ENCODE results near the gene EXOC6B. TPM values are rescaled to one million over a fixed set of nuclear protein-coding genes. Genes with fewer than 3 reads are reported as not detected.
"Not testable (repeated sequence)": the region's sequence is repeated elsewhere in the genome, so short reads cannot be mapped to it uniquely, and the experiment has no call there.

The EXOC6B gene
- total RNA-seq, 1 donor from 2014 or later, result 8.4 TPM

GRCh38 chr2:72526623-72527022 is 299.2 kb downstream of the EXOC6B start:
- H3K4me3 Mint-ChIP-seq, result no peak overlapping the region
- no peak overlapping the region for H3K27ac Mint-ChIP-seq
- no peaks in the 10 kb centered on the region for H3K27me3 Mint-ChIP-seq
- intact Hi-C loops (cut with micrococcal nuclease), result no loop called here
- DNase-seq, result no peak
- H3K36me3 Mint-ChIP-seq (ENCODE audit: low read depth), result no peaks in the 10 kb centered on the region
- no peaks in the 10 kb centered on the region for H3K9me3 Mint-ChIP-seq
- H3K4me1 Mint-ChIP-seq, result no peaks in the 10 kb centered on the region

GRCh38 chr2:72524071-72524470 is 301.8 kb downstream of the EXOC6B start:
- intact Hi-C loops (cut with micrococcal nuclease), result no loop called here
- Mint-ChIP-seq H3K9me3 (no peaks in the 10 kb centered on the region), H3K4me3 (no peak overlapping the region), H3K27ac (no peak overlapping the region), H3K27me3 (no peaks in the 10 kb centered on the region), H3K36me3 (ENCODE audit: low read depth) (no peaks in the 10 kb centered on the region), H3K4me1 (no peaks in the 10 kb centered on the region)
- no peak for DNase-seq

- H3K27me3 Mint-ChIP-seq, result no peaks in the 10 kb centered on the region
- H3K4me1 Mint-ChIP-seq, result no peaks in the 10 kb centered on the region
- H3K36me3 Mint-ChIP-seq (ENCODE audit: low read depth), result no peaks in the 10 kb centered on the region
- intact Hi-C loops (cut with micrococcal nuclease), result no loop called here
- DNase-seq, result no peak
- H3K27ac Mint-ChIP-seq, result no peak overlapping the region
- no peak overlapping the region for H3K4me3 Mint-ChIP-seq
- H3K9me3 Mint-ChIP-seq, result no peaks in the 10 kb centered on the region
Observed at GRCh38 chr2:72515696-72516095, 310.1 kb downstream of the EXOC6B start.

GRCh38 chr2:72513011-72513410 is 312.8 kb downstream of the EXOC6B start:
- Mint-ChIP-seq H3K4me1 (no peaks in the 10 kb centered on the region), H3K36me3 (ENCODE audit: low read depth) (no peaks in the 10 kb centered on the region), H3K27me3 (no peaks in the 10 kb centered on the region), H3K4me3 (no peak overlapping the region), H3K9me3 (no peaks in the 10 kb centered on the region), H3K27ac (no peak overlapping the region)
- intact Hi-C loops (cut with micrococcal nuclease), result no loop called here
- no peak for DNase-seq

- no peak for DNase-seq
- H3K27me3 Mint-ChIP-seq, result no peaks in the 10 kb centered on the region
- H3K9me3 Mint-ChIP-seq, result no peaks in the 10 kb centered on the region
- intact Hi-C loops (cut with micrococcal nuclease), result no loop called here
- no peaks in the 10 kb centered on the region for H3K36me3 Mint-ChIP-seq (ENCODE audit: low read depth)
- no peak overlapping the region for H3K4me3 Mint-ChIP-seq
- H3K4me1 Mint-ChIP-seq, result no peaks in the 10 kb centered on the region
- no peak overlapping the region for H3K27ac Mint-ChIP-seq
Observed at GRCh38 chr2:72512376-72512775, 313.5 kb downstream of the EXOC6B start.

GRCh38 chr2:72511906-72512305 is 313.9 kb downstream of the EXOC6B start:
- DNase-seq, result no peak
- no peak overlapping the region for H3K27ac Mint-ChIP-seq
- no peak overlapping the region for H3K4me3 Mint-ChIP-seq
- no peaks in the 10 kb centered on the region for H3K4me1 Mint-ChIP-seq
- no peaks in the 10 kb centered on the region for H3K27me3 Mint-ChIP-seq
- no peaks in the 10 kb centered on the region for H3K36me3 Mint-ChIP-seq (ENCODE audit: low read depth)
- intact Hi-C loops (cut with micrococcal nuclease), result no loop called here
- H3K9me3 Mint-ChIP-seq, result no peaks in the 10 kb centered on the region

- intact Hi-C loops (cut with micrococcal nuclease), result no loop called here
- Mint-ChIP-seq H3K4me3 (no peak overlapping the region), H3K4me1 (no peaks in the 10 kb centered on the region), H3K9me3 (no peaks in the 10 kb centered on the region), H3K36me3 (ENCODE audit: low read depth) (peaks cover 1% of the 10 kb centered on the region), H3K27ac (no peak overlapping the region), H3K27me3 (no peaks in the 10 kb centered on the region)
- DNase-seq, result no peak
Observed at GRCh38 chr2:72497763-72498162, 328.1 kb downstream of the EXOC6B start.

- Mint-ChIP-seq H3K4me3 (no peak overlapping the region), H3K27me3 (no peaks in the 10 kb centered on the region), H3K27ac (no peak overlapping the region), H3K4me1 (no peaks in the 10 kb centered on the region), H3K9me3 (no peaks in the 10 kb centered on the region), H3K36me3 (ENCODE audit: low read depth) (peaks cover 1% of the 10 kb centered on the region)
- intact Hi-C loops (cut with micrococcal nuclease), result no loop called here
- DNase-seq, result no peak
Observed at GRCh38 chr2:72496479-72496878, 329.4 kb downstream of the EXOC6B start.

GRCh38 chr2:72494392-72494791 is 331.4 kb downstream of the EXOC6B start:
- Mint-ChIP-seq H3K36me3 (ENCODE audit: low read depth) (peaks cover 1% of the 10 kb centered on the region), H3K4me1 (no peaks in the 10 kb centered on the region), H3K27me3 (no peaks in the 10 kb centered on the region), H3K4me3 (no peak overlapping the region), H3K27ac (no peak overlapping the region), H3K9me3 (no peaks in the 10 kb centered on the region)
- DNase-seq, result no peak
- intact Hi-C loops (cut with micrococcal nuclease), result no loop called here

- H3K36me3 Mint-ChIP-seq (ENCODE audit: low read depth); H3K4me3 Mint-ChIP-seq; H3K27ac Mint-ChIP-seq; intact Hi-C loops (cut with micrococcal nuclease); H3K4me1 Mint-ChIP-seq; H3K27me3 Mint-ChIP-seq; DNase-seq: not testable (repeated sequence)
- H3K9me3 Mint-ChIP-seq, result peaks cover 14% of the 10 kb centered on the region
Observed at GRCh38 chr2:72484622-72485021, 341.2 kb downstream of the EXOC6B start.

GRCh38 chr2:72483346-72483745 is 342.5 kb downstream of the EXOC6B start:
- intact Hi-C loops (cut with micrococcal nuclease), result no loop called here
- Mint-ChIP-seq H3K9me3 (peaks cover 14% of the 10 kb centered on the region), H3K36me3 (ENCODE audit: low read depth) (peaks cover 3% of the 10 kb centered on the region), H3K27me3 (no peaks in the 10 kb centered on the region), H3K27ac (no peak overlapping the region), H3K4me3 (no peak overlapping the region), H3K4me1 (no peaks in the 10 kb centered on the region)
- DNase-seq, result no peak

GRCh38 chr2:72475246-72475645 is 350.6 kb downstream of the EXOC6B start:
- intact Hi-C loops (cut with micrococcal nuclease), result no loop called here
- Mint-ChIP-seq H3K4me1 (no peaks in the 10 kb centered on the region), H3K27me3 (no peaks in the 10 kb centered on the region), H3K9me3 (peaks cover 19% of the 10 kb centered on the region), H3K36me3 (ENCODE audit: low read depth) (no peaks in the 10 kb centered on the region), H3K4me3 (no peak overlapping the region), H3K27ac (no peak overlapping the region)
- DNase-seq, result no peak

- H3K9me3 Mint-ChIP-seq, result no peaks in the 10 kb centered on the region
- no peaks in the 10 kb centered on the region for H3K36me3 Mint-ChIP-seq (ENCODE audit: low read depth)
- no peaks in the 10 kb centered on the region for H3K4me1 Mint-ChIP-seq
- intact Hi-C loops (cut with micrococcal nuclease), result no loop called here
- H3K27me3 Mint-ChIP-seq, result no peaks in the 10 kb centered on the region
- no peak for DNase-seq
- no peak overlapping the region for H3K27ac Mint-ChIP-seq
- H3K4me3 Mint-ChIP-seq, result no peak overlapping the region
Observed at GRCh38 chr2:72457801-72458516, 367.9 kb downstream of the EXOC6B start.

- H3K27ac Mint-ChIP-seq, result no peak overlapping the region
- H3K4me1 Mint-ChIP-seq, result no peaks in the 10 kb centered on the region
- no peaks in the 10 kb centered on the region for H3K27me3 Mint-ChIP-seq
- DNase-seq, result no peak
- H3K9me3 Mint-ChIP-seq, result no peaks in the 10 kb centered on the region
- H3K36me3 Mint-ChIP-seq (ENCODE audit: low read depth), result no peaks in the 10 kb centered on the region
- intact Hi-C loops (cut with micrococcal nuclease), result no loop called here
- no peak overlapping the region for H3K4me3 Mint-ChIP-seq
Observed at GRCh38 chr2:72454189-72454588, 371.6 kb downstream of the EXOC6B start.

GRCh38 chr2:72442270-72442669 is 383.6 kb downstream of the EXOC6B start:
- Mint-ChIP-seq H3K9me3 (peaks cover 11% of the 10 kb centered on the region), H3K4me3 (no peak overlapping the region), H3K27ac (no peak overlapping the region), H3K4me1 (peaks cover 3% of the 10 kb centered on the region), H3K27me3 (no peaks in the 10 kb centered on the region), H3K36me3 (ENCODE audit: low read depth) (no peaks in the 10 kb centered on the region)
- DNase-seq, result no peak
- intact Hi-C loops (cut with micrococcal nuclease), result no loop called here
